GM19324 (cell line): Measurements from ENCODE around the gene COL4A2.
"Not testable (repeated sequence)": the region's sequence is repeated elsewhere in the genome, so short reads cannot be mapped to it uniquely, and the experiment has no call there.

Experiments
- ATAC-seq: cut with Tn5 transposase; IDR thresholded peaks from one replicate; pipeline ENCODE4 v1.9.1; 2021; ENCODE audit warnings: mild to moderate bottlenecking, moderate library complexity; ENCODE audit not compliant: unreplicated experiment, low FRiP score

The COL4A2 gene

DNA sequence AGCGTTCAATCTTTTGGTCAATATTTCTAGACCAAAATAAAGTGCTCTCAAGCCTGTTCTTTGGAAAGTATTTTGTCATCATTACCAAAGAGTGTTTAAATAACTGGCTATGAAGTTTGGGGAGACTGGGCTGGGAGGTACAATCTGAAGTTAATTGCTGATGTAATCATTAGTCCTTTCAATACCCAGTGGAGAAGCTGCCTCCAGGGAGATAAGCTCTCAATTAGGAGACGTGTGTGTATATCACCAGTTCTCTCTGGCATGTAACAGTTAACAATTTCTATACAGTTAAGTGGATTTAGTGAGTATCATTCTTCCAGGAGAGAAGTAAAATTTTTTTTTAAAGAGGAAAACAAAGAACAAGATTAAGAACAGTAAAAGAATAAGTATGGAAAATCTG is 1.5 kb upstream of the COL4A2 start:
- no peak for ATAC-seq

DNA sequence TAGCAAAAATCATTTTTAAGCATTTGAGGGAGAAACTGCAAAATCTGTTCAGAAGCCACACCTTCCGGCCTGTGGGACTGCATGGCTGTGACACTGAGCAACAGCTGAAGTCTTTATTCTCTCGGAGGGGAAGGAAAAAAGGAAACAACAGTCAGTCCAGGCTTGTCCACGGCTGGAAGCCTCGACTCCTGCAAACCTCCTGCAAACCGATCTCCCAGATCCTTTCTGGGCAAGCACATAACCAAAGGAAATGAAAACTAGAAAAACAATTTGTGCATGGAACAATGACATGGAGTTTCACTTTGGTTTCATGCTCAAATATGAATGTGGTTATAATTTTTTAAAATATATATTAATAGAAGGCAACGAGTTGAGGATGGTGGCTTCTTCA is 1.1 kb upstream of the COL4A2 start:
- no peak for ATAC-seq

DNA sequence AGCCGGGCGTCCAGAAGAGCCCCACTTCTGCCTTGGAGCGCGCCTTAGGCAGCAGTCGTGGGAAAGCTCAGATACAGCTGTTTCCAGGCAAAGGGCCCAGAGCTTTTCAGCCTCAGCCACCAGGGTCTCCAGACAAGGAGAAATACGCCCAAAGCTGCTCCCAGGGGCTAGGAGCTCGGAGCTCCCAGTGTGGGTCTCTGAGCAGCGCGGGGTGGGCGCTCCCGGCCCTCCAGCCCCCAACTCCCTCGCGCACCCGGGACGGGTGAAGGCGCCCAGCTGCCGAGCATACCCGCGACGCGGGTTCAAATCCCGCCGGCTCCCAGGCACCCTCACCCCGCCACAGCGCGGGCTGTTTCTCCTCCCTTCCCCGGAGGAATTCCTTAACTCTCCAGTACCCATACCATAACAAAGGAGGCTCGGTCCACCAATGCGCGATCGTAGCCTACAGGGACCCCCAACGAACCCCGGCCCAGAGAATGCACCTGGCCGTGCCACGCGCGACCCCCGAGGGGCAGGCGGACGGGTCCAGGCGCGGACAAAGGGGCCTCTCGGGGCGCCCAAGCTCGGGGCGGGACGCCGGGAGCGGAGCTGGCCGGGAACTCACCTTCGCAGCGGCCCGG is 634 bp upstream of the COL4A2 start:
- ATAC-seq: no peak

DNA sequence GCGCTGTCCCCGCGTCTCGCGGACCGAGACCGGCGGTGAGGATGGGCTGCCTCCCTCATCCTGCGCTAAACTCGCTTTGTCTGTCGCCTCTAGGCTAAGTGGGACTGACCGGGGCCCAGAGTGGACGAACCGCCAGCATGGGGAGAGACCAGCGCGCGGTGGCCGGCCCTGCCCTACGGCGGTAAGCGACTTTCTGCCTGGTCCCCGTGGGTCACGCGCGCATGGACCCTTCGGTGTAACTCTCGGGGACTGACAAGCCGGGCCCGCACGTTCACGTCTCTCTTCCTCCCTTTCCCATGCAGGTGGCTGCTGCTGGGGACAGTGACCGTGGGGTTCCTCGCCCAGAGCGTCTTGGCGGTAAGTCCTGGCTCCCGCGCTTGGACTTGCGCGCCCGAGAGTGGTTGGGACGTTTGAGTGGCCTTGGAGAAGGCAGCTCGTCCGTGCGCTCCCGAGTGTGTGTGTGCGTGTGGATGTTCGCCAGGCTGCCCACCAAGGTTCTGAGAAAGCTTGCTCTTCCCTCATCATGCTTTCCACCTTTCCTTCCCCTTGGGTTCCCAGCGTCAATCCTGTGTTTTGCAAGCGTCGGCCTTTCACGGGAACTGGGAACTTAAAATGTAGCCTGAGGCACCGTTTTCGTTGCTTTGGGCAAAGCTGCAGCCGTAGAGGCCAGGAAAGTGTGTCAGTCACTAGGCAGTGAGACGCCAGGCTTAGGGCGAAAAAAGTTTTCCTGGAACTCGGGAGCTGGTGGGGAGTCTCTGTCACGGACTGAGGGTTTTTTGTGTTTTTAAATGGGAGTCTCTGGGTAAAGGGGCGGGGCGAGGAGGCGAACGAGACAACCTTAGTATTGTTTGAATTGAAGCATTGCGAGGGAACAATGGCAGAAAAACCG is 927 bp downstream of the COL4A2 start:
- no peak for ATAC-seq

DNA sequence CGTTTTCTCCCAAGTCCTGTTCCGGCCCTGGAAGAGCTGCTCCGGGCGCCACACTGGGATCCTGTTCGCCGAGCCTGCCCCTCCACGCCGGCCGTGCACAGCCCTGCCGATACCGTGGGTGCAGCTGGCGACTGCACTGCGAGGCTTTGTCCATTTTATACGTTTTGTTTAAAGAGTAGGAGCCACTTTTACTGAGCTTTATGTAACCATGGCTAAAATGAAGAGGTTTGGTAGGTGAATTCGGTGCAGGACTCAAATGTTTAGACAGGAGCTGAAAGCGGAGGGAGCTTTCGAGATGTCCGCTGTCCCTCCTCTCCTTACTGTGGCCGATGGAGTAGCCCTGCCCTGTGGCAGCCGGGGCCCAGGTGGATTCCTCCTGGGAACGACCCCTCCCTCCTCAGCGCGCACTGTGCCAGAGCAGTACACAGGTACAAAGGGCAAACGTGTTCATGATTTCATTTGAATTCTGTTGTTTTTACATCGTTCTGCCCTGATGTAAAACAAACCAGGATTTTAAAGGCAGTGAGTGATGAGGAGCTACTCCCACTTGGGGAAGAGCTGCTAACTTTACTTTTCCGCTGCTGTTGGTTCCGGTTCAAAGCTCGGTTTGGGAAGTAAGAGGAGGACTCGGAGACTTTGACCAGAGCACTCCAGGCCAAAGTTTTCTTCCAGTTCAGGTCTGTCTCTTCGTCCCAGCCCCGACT is 1.7 kb downstream of the COL4A2 start:
- ATAC-seq: no peak

DNA sequence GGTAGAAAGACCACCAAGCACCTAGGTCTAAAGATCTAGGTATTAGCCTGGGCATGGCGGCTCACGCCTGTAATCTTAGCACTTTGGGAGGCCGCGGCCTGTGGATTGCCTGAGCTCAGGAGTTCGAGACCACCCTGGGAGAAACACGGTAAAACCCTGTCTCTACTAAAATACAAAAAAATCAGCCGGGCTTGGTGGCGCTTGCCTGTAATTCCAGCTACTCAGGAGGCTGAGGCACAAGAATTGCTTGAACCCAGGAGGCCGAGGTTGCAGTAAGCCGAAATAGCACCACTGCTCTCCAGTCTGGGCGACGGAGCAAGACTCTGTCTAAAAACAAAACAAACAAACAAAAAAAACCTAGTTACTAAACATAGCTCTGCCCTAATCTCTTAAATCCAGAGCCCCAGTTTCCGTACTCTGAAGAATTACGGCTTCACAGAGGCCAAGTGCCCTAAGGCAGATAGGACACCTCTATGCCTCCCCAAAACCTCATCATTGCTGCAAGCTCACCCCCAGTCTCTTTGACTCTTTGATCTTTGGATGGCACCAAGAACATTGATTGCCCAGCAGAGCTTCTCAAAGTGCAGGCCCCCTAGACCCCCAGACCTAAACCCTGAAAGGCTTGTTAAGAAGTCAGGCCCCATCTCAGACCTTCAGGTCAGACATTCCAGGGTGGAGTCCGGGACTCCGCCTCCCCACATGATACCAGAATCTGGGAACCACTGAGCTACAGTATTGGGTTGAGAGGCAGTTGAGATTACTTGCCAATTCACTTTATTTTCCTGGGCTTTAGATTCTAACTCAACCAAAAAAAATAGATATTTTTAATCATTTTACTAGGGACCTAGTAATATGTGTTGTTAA is 2.8 kb downstream of the COL4A2 start:
- ATAC-seq: no peak

DNA sequence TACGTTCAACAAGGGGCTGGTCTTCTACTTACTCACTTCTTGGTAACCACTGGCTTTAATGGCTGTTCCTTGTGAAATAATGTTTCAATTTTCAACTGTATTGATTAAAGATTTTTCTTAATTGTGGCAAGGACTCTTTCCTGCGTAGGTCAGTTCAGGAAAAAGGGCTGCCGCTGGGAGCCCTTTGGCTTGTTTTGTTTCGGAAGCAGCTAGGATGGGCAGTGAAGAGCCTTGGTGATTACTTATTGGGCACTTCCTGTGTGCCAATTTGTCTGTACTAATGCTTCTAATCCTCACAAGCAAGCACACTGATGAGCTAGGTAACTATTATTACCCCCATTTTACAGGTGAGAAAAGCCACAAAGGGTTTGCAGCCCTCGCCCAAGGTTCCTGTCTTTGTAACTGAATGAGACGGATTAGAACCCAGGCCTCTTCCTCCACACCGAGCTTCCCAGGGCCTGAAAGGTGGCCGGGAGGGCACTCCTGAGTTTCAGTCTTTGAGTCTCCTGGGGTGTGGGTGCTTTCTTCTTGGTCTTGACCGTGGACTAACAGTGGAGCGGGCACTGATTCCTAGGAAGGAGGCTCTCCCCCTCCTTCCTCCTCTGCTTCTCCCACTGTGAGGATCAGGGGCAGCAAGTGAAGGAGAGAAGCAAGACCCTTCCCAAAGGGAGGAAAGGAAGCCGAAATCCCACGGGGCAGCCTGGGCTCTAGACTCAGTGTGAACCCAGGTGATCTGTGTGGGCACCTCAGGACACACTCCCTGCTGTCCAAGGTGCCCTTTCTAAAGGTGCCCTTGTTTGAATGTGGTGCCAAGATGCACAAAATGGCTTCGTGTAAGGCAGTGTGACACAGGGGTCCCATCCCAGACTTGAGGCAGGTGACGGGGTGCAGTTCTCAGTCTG is 3.7 kb downstream of the COL4A2 start:
- no peak for ATAC-seq

DNA sequence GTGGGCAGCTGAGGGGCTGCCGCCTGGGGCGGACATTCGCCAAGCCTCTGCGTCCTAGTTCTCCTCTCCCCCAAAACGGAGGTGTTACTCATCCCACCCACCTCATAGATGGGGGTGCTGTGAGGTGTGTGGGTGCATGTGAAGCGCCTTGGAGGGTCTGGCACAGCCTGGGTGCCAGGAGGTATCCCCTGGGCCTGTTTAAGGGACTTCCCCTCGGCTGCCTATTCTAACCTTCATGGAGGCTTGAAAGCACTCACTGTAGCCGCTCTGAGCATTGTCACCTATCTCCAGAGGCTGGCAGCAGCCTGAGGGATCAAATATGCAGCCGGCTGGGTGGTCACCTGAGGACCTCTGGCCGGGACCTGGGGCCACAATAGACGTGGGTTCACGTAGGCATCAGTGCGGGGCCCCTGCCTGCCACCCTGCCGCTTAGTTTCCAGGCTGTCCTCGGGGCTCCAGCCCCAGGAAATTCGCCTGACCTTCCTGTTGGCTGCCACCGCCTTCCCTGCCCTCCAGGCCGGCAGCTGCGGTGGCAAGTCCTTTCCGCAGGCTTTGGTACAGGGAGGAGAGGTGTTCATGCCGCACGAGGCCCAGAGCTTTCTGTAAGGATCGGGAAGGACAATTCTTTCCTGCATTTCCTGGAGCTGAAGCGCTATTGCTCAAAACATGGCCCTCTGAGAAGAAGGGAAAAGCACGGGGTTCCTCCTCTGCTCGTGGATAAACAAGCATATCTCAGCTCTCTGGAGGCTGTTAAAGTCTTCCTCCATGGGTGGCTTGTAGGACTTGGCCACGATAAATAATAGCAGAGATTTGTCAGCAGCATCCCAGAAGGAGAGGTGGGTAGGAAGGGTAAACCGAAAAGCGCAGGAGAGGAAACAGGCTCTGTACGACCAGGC is 4.6 kb downstream of the COL4A2 start:
- no peak for ATAC-seq

DNA sequence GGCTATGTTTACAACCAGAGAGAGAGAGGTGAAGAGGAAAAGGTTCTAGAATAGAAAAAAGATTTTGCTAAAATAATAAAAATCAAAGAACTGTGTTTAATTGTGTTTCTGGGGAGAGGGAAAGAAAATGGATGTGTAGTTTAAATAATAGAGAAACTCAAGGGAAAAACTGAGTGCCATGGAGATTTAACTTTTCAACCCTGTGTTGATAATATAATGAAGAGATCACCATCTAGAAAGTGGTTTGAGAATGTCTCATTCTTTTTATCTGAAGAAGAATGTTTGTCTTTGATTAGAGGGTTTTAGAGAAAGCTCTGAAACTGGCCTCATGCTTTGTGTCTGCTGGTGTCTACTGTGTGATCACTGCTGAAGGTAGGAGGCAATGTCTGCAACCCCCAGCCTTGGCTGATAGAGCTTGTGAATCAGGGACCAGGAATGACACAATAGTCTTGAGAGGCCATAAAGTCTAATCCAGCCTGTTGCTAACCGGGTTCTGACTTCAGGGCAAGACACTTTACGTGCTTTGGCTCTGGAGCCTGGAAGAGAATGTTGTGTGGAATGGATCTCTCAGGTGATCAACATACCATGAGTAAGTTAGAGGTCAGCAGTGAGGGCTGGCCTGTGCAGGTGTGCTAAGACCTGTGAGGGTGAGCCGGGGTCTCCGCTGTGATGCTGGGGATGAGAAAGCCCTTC is 5.4 kb downstream of the COL4A2 start:
- no peak for ATAC-seq

DNA sequence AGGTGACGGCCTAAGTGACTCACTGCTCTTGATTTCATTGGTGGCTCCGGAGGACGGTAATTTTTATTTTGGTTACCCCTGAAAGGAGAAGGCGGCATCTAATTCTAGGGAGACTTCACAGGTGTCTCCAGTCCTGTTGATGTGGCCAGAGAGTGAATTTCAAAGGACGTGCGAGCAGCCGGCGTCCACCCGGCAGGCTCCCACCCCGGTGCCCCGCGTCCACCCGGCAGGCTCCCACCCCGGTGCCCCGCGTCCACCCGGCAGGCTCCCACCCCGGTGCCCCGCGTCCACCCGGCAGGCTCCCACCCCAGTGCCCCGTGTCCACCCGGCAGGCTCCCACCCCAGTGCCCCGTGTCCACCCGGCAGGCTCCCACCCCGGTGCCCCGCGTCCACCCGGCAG is 6.2 kb downstream of the COL4A2 start:
- not testable (repeated sequence) for ATAC-seq

DNA sequence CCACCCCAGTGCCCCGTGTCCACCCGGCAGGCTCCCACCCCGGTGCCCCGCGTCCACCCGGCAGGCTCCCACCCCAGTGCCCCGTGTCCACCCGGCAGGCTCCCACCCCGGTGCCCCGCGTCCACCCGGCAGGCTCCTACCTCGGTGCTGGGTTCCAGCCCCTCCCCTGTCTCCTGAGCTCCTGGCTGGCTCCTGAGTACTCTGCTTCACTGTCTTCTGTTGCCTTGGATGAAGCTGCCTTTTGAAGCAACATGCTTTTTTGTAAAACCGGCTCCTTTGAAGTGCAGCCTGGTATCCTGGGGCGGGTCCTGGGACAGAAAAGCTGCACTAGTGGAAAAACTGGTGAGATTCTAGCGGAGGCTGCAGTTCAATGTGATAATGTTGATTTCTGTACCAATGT is 6.6 kb downstream of the COL4A2 start:
- ATAC-seq: not testable (repeated sequence)

DNA sequence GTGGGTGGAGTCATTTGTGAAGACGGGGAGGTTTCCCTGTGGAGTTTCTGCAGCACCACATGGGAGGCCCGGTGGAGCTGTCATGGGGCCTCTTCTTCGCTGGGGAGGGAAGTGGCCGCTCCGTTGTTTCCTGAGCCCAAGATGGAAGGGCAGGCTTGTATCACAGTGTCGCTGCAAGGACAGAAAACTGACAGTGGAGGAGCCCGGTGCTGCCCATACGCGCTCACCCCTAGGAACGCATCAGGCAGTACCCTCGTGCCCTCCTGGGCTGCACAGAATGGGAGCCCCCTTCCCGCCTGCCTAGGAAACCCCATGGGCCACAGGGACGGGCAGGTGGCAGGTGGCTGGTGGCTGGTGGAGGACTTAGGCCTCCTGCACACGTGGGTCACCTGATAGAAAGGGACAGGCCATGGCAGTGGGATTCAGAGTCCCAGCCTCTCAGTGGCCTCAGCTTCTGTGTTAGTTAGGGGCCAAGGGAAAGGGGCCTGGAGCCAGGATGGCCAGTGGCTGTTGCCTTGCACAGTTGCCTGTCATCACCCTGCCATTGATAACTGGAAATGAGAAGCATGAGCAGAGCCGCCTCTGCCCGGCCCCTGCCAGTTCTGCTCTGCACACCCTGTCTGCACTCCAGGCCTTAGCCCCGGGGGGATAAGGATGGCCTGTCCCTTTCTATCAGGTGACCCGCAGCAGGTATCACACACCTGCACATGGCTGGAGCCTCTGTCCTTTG is 7.6 kb downstream of the COL4A2 start:
- no peak for ATAC-seq

DNA sequence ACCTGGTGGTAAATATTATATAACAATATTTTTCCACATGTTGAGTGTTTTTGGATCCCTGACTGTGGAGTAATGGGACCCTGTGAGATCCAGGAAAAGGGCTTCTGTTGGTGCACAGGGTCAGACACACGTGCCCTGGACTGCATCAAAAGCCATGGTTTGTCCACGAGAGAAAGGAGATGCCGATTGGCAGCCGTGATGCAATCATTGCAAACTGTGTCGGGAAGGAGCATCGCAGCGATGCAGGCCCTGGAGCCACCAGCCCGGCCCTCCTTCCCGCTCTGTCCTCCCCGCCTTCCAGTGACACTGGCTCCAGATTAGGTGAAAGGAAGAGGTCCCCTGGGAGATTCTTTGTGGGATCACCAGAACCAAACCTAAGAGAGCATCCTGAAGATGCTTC is 9.1 kb downstream of the COL4A2 start:
- no peak for ATAC-seq

DNA sequence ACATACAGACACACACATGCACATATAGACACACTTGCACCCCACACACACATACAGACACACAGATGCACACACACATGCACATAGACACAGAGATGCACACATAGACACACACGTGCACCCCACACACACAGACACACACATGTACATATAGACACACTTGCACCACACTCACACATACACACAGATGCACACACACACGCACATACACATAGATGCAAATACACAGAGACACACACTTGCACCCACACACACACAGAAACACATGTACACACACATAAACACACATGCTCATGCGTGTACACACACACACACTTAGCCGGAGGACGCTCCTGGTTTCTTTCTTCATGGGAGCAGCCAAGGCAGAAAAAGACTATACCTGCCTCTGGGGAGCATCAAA is 10.0 kb downstream of the COL4A2 start:
- no peak for ATAC-seq

DNA sequence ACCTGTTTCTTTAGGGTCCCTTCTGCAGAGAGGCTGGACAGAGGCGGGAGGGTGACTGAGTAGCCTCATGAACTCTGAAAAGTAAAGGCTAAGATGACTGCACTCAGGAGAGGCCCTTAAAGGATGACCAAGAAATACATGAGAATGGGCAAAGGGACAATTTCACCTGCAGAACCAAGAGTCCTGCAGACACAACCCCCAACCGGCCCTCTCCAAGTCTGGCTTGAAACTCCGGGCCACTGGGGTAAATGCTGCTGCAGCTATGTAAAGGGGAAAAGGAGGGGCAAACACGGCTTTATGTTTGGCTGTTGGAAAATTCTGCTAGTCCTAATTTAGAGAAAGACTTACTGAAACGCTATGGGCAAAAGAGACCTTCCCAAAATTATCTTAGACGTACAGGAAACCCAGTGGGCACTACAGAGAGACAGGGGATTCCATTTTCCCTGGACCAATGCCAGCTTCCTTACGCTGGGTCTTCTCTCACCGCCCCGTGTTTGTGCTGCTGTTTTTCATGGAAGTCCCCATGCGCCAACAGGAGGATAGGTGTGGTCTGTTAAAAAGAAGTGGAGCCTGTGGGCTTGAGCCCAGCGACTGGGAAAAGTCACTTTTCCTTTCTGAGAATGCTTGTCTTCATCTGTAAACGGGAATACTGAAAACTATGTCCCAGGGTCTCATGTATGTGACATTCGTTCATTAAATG is 10.6 kb downstream of the COL4A2 start:
- ATAC-seq: no peak

DNA sequence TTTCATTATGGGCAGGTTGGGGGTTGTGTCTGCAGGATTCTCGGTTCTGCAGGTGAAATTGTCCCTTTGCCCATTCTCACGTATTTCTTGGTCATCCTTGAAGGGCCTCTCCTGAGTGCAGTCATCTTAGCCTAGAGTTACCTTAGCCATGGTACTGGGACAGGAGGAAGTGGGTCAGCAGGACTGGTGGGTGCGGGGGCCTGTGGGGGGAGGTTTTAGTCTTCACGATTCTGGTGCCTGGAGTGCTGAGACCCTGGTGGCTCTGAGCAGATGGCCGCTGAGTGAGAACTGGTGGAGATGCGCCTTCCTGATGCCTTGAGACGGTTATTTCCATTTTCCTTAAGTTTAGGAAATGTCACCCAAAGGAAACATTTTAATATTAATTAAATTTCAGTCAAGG is 11.8 kb downstream of the COL4A2 start:
- no peak for ATAC-seq

DNA sequence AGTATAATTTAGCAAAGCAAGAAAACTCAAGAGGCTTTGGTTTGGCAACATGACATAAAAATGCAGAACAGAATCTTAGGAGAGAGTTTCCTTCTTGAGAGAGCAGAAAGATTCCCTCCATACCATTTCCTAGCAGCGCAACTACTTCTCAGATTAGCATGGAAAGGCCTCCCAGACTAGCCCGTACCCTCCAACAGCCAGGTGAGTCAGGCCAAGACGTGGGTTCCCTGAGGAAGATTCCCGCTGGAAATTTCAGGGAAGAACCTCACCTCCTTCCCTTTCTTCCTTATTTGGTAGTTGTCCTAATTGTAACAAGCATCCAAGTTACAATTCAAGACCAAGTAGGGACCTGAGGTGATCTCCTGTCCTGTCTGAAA is 12.3 kb downstream of the COL4A2 start:
- ATAC-seq: no peak
